Stimulated activated CD4-positive, alpha-beta T cell treated with anti-CD3 and anti-CD28 coated beads, Interleukin-4, amount 100 ng/mL, for 24 hours (primary cell): ENCODE data around the gene FAM169A.
"Not testable (repeated sequence)": the region's sequence is repeated elsewhere in the genome, so short reads cannot be mapped to it uniquely, and the experiment has no call there.

ENCODE experiments used
- DNase-seq: peaks from one replicate; pipeline ENCODE4 v3.0.0-alpha.2; 2020

Gene FAM169A

GRCh38 chr5:74865804-74866595 lies at the start of gene FAM169A:
FAM169A (minus strand) TSS chr5:74866387; CDS start chr5:74841676, 24,711 bp downstream.
- peak; percentile 47 for DNase-seq

GRCh38 chr5:74915488-74915887 lies 49.3 kb upstream of the FAM169A start:
- no peak for DNase-seq

- not testable (repeated sequence) for DNase-seq
Observed at GRCh38 chr5:74911421-74911820, 45.2 kb upstream of the FAM169A start.

- DNase-seq: not testable (repeated sequence)
Observed at GRCh38 chr5:74909888-74910287, 43.7 kb upstream of the FAM169A start.

GRCh38 chr5:74908237-74908636 lies 42.0 kb upstream of the FAM169A start:
- DNase-seq: not testable (repeated sequence)

- DNase-seq: not testable (repeated sequence)
Observed at GRCh38 chr5:74904713-74905112, 38.5 kb upstream of the FAM169A start.

- peak; percentile 6 for DNase-seq
Observed at GRCh38 chr5:74903165-74903787, 37.1 kb upstream of the FAM169A start.

- DNase-seq: no peak
Observed at GRCh38 chr5:74897049-74897448, 30.9 kb upstream of the FAM169A start.

- DNase-seq: no peak
Observed at GRCh38 chr5:74895906-74896305, 29.7 kb upstream of the FAM169A start.

GRCh38 chr5:74894351-74894750 lies 28.2 kb upstream of the FAM169A start:
- no peak for DNase-seq

- no peak for DNase-seq
Observed at GRCh38 chr5:74892921-74893320, 26.7 kb upstream of the FAM169A start.

- DNase-seq: no peak
Observed at GRCh38 chr5:74889523-74890105, 23.4 kb upstream of the FAM169A start.

GRCh38 chr5:74888117-74888516 lies 21.9 kb upstream of the FAM169A start:
- no peak for DNase-seq

- DNase-seq: no peak
Observed at GRCh38 chr5:74885170-74885569, 19.0 kb upstream of the FAM169A start.

GRCh38 chr5:74882379-74883134 lies 16.4 kb upstream of the FAM169A start:
- DNase-seq: not testable (repeated sequence)

- no peak for DNase-seq
Observed at GRCh38 chr5:74877624-74878304, 11.6 kb upstream of the FAM169A start.

- DNase-seq: no peak
Observed at GRCh38 chr5:74875994-74876791, 10.0 kb upstream of the FAM169A start.

GRCh38 chr5:74873525-74874249 lies 7.5 kb upstream of the FAM169A start:
- DNase-seq: no peak

- DNase-seq: no peak
Observed at GRCh38 chr5:74870299-74871067, 4.3 kb upstream of the FAM169A start.

GRCh38 chr5:74869414-74869813 lies 3.2 kb upstream of the FAM169A start:
- not testable (repeated sequence) for DNase-seq
